ENCODE measurements around the gene HHIPL1. TPM values are rescaled to one million over a fixed set of nuclear protein-coding genes. Genes with fewer than 3 reads are reported as not detected.

Gene HHIPL1
- total RNA-seq, 3 donors from 2014 or later, result 0.26 to 3.2 (median 1.1) TPM

- ATAC-seq (no peak), DNase-seq (no peak)
- intact Hi-C loops (cut with DNase I, micrococcal nuclease), result no loop called here
- Histone ChIP-seq H3K9me3 (no peaks in the 10 kb centered on the region), H3K4me1 (ENCODE audit: low read depth) (no peaks in the 10 kb centered on the region), H3K4me3 (no peak overlapping the region), H3K36me3 (ENCODE audit: low read depth) (no peaks in the 10 kb centered on the region)
- no peak for TF ChIP-seq CTCF (IDR thresholded peaks at IDR 0.05)
These were observed 76.2 kb downstream of the HHIPL1 start for GRCh38 chr14:99720941-99721791.

GRCh38 chr14:99721792-99722516 is 77.0 kb downstream of the HHIPL1 start:
- ATAC-seq (no peak), DNase-seq (no peak)
- TF ChIP-seq CTCF (IDR thresholded peaks at IDR 0.05), result no peak

GRCh38 chr14:99722741-99723140 is 77.8 kb downstream of the HHIPL1 start:
- no peaks in the 10 kb centered on the region for H3K9me3 ChIP-seq
- intact Hi-C loops (cut with DNase I, micrococcal nuclease), result no loop called here
- no peak for TF ChIP-seq CTCF (IDR thresholded peaks at IDR 0.05)
- ATAC-seq, result no peak
- no peaks in the 10 kb centered on the region for H3K36me3 ChIP-seq (ENCODE audit: low read depth)
- H3K4me1 ChIP-seq (ENCODE audit: low read depth), result no peaks in the 10 kb centered on the region
- DNase-seq, result no peak
- H3K4me3 ChIP-seq, result no peak overlapping the region

More at GRCh38 chr14:99721792-99722516, 77.0 kb downstream of the HHIPL1 start:
- Histone ChIP-seq H3K4me3 (no peak overlapping the region), H3K36me3 (ENCODE audit: low read depth) (no peaks in the 10 kb centered on the region), H3K9me3 (no peaks in the 10 kb centered on the region), H3K4me1 (ENCODE audit: low read depth) (no peaks in the 10 kb centered on the region)
- intact Hi-C loops (cut with DNase I, micrococcal nuclease), result no loop called here

- Histone ChIP-seq H3K9me3 (no peaks in the 10 kb centered on the region), H3K4me3 (no peak overlapping the region), H3K4me1 (ENCODE audit: low read depth) (no peaks in the 10 kb centered on the region), H3K36me3 (ENCODE audit: low read depth) (no peaks in the 10 kb centered on the region)
- intact Hi-C loops (cut with DNase I, micrococcal nuclease), result no loop called here
- DNase-seq, result no peak
- no peak for ATAC-seq
- no peak for TF ChIP-seq CTCF (IDR thresholded peaks at IDR 0.05)
These were observed 79.4 kb downstream of the HHIPL1 start for GRCh38 chr14:99724196-99724891.

GRCh38 chr14:99724939-99725773 is 80.2 kb downstream of the HHIPL1 start:
- TF ChIP-seq CTCF (IDR thresholded peaks at IDR 0.05), result no peak
- no peaks in the 10 kb centered on the region for H3K36me3 ChIP-seq (ENCODE audit: low read depth)
- ATAC-seq (no peak), DNase-seq (no peak)
- no peaks in the 10 kb centered on the region for H3K4me1 ChIP-seq (ENCODE audit: low read depth)
- intact Hi-C loops (cut with DNase I, micrococcal nuclease), result loop anchor here in 1 of 2 donors (5.0 kb wide), 1 partner anchor 162 kb away; no protein-coding TSS in a partner anchor
- H3K4me3 ChIP-seq, result no peak overlapping the region
- H3K9me3 ChIP-seq, result no peaks in the 10 kb centered on the region
